AG08395 (cell line): ENCODE results near the gene ANAPC16.
"Not testable (repeated sequence)": the region's sequence is repeated elsewhere in the genome, so short reads cannot be mapped to it uniquely, and the experiment has no call there.

ENCODE experiments used
- DNase-seq: peaks from one replicate; pipeline ENCODE4 v3.0.0; 2012; ENCODE audit warnings: mixed read lengths, low spot score

Gene ANAPC16

GRCh38 chr10:72243822-72244437 is 28.1 kb downstream of the ANAPC16 start:
- DNase-seq, result peak; percentile 93

- DNase-seq, result no peak
Measured at GRCh38 chr10:72244573-72245038, 28.8 kb downstream of the ANAPC16 start.

- DNase-seq, result no peak
Measured at GRCh38 chr10:72245949-72246525, 30.2 kb downstream of the ANAPC16 start.

GRCh38 chr10:72248468-72249151 is 32.8 kb downstream of the ANAPC16 start:
- DNase-seq, result no peak

GRCh38 chr10:72249176-72249862 is 33.5 kb downstream of the ANAPC16 start:
- not testable (repeated sequence) for DNase-seq

- peak; percentile 84 for DNase-seq
Measured at GRCh38 chr10:72250666-72251065, 34.9 kb downstream of the ANAPC16 start.

- DNase-seq, result no peak
Measured at GRCh38 chr10:72251635-72252034, 35.8 kb downstream of the ANAPC16 start.

- DNase-seq, result no peak
Measured at GRCh38 chr10:72252972-72253371, 37.2 kb downstream of the ANAPC16 start.

- DNase-seq, result no peak
Measured at GRCh38 chr10:72253578-72253977, 37.8 kb downstream of the ANAPC16 start.

GRCh38 chr10:72254813-72255568 is 39.2 kb downstream of the ANAPC16 start:
- peak; percentile 90 for DNase-seq

- DNase-seq, result no peak
Measured at GRCh38 chr10:72255977-72256729, 40.3 kb downstream of the ANAPC16 start.

GRCh38 chr10:72257051-72257892 is 41.5 kb downstream of the ANAPC16 start:
- DNase-seq, result no peak

GRCh38 chr10:72258617-72259016 is 42.8 kb downstream of the ANAPC16 start:
- DNase-seq, result no peak

GRCh38 chr10:72259491-72260238 is 43.9 kb downstream of the ANAPC16 start:
- DNase-seq, result peak; percentile 49

- DNase-seq, result peak; percentile 92
Measured at GRCh38 chr10:72260239-72260975, 44.6 kb downstream of the ANAPC16 start.

- no peak for DNase-seq
Measured at GRCh38 chr10:72260976-72261783, 45.4 kb downstream of the ANAPC16 start.

- DNase-seq, result no peak
Measured at GRCh38 chr10:72261784-72262404, 46.1 kb downstream of the ANAPC16 start.
